ENCODE measurements around the gene SHQ1. TPM values are rescaled to one million over a fixed set of nuclear protein-coding genes. Genes with fewer than 3 reads are reported as not detected.

SHQ1 gene
- 28.2 and 32.5 TPM in 2 replicates for total RNA-seq (2021)
- long read RNA-seq, transcript SHQ1-201 (11 exons, 2,879 nt) = major isoform, 271 of 296 reads
- long read RNA-seq, partial matches to known transcripts = 5 of 296 reads
- long read RNA-seq, other reads (novel, unspliced or antisense) = 19 of 296 reads

GRCh38 chr3:72847751-72848702, at the start of gene SHQ1:
Gene SHQ1 (minus strand): TSS chr3:72848445. CDS start chr3:72848340, 105 bp downstream.
- H3T11ph ChIP-seq (ENCODE audit: low read length) = no peak within 1 kb of the TSS
- H3K18ac ChIP-seq (ENCODE audit: insufficient read length, low read depth, low read length) = no peak within 1 kb of the TSS
- no peak for TF ChIP-seq CTCF (conservative IDR thresholded peaks at IDR 0.05)
- H2AK5ac ChIP-seq (ENCODE audit: insufficient read length, low read length) = no peak within 1 kb of the TSS
- no peak within 1 kb of the TSS for H2BK5ac ChIP-seq (ENCODE audit: insufficient read length, low read length)
- no peak within 1 kb of the TSS for H2BK15ac ChIP-seq (ENCODE audit: low read depth, low read length)
- H3K23ac ChIP-seq (ENCODE audit: insufficient read length, low read depth, low read length) = no peak within 1 kb of the TSS
- H4K5ac ChIP-seq (ENCODE audit: insufficient read length, low read depth, low read length) = no peak within 1 kb of the TSS
- Mint-ChIP-seq H3K4me3 (peak within 1 kb of the TSS; percentile 92 to 95), H3K9me3 (no peaks in the 10 kb centered on the region), H3K36me3 (ENCODE audit: insufficient read depth in 1 of 3, low read depth in 3 of 3) (peaks cover 0 to 4% (median 4%) of the 10 kb centered on the region in 3 experiments; a peak in 4 of 7 replicates), H3K4me1 (peaks cover 17 to 25% of the 10 kb centered on the region in 2 experiments), H3K27me3 (ENCODE audit: low read depth) (peaks cover 28% of the 10 kb centered on the region), H3K27ac (no peak within 1 kb of the TSS)
- H3K79me2 ChIP-seq (ENCODE audit: insufficient read depth, low read length) = no peaks in the 10 kb centered on the region; the same call in 1 of the 2 replicates
- H3K9me3 ChIP-seq (ENCODE audit: control insufficient read depth, low read depth, low read length) = no peaks in the 10 kb centered on the region
- H3K14ac ChIP-seq (ENCODE audit: insufficient read depth, low read length) = no peak within 1 kb of the TSS
- H4K20me1 ChIP-seq (ENCODE audit: control insufficient read depth, insufficient read depth, insufficient read length) = no peaks in the 10 kb centered on the region
- H2AFZ ChIP-seq (ENCODE audit: low read length) = peak within 1 kb of the TSS; percentile 40
- H3K4me1 ChIP-seq (ENCODE audit: insufficient read depth, low read length) = no peaks in the 10 kb centered on the region
- no peak within 1 kb of the TSS for H2BK120ac ChIP-seq (ENCODE audit: low read depth, low read length, poor library complexity, severe bottlenecking)
- H4K8ac ChIP-seq (replicated peaks; ENCODE audit: insufficient read length, low read depth, low read length) = no peak within 1 kb of the TSS
- H3K27me3 ChIP-seq (ENCODE audit: insufficient read depth, low read length) = peaks cover 2% of the 10 kb centered on the region; the same call in 1 of the 2 replicates
- H3K23me2 ChIP-seq (ENCODE audit: insufficient read length, low read depth, low read length, poor library complexity, severe bottlenecking) = peaks cover 12% of the 10 kb centered on the region
- H3K79me1 ChIP-seq (ENCODE audit: insufficient read depth, low read depth, low read length, poor library complexity, severe bottlenecking) = no peaks in the 10 kb centered on the region
- H3K9ac ChIP-seq (ENCODE audit: extremely low read depth, insufficient read length, low read length) = peak within 1 kb of the TSS; percentile 35
- no CpG with 5 or more reads among the region's 86 CpGs for WGBS (ENCODE audit: extremely low coverage, insufficient read length, low lambda C conversion rate)
- H2BK12ac ChIP-seq (ENCODE audit: insufficient read length, low read depth, low read length) = no peak within 1 kb of the TSS
- no peak within 1 kb of the TSS for H3K56ac ChIP-seq (ENCODE audit: insufficient read length, low read depth, low read length)
- H2BK20ac ChIP-seq (ENCODE audit: low read depth, low read length, poor library complexity, severe bottlenecking) = no peak within 1 kb of the TSS
- no peak within 1 kb of the TSS for H3K4ac ChIP-seq (ENCODE audit: low read depth, low read length)
- H3K27ac ChIP-seq (ENCODE audit: insufficient read length, low read depth, low read length) = no peak within 1 kb of the TSS
- no peak within 1 kb of the TSS for H4K91ac ChIP-seq (ENCODE audit: insufficient read length, low read depth, low read length)
- peak; percentile 93 for DNase-seq
- H3K4me2 ChIP-seq (ENCODE audit: insufficient read depth, insufficient read length, low read length) = peak within 1 kb of the TSS; percentile 83
